HG02852 (cell line): ENCODE results near the gene ABHD12.
"Not testable (repeated sequence)": the region's sequence is repeated elsewhere in the genome, so short reads cannot be mapped to it uniquely, and the experiment has no call there.

ENCODE experiments used
- ATAC-seq: cut with Tn5 transposase; IDR thresholded peaks from one replicate; pipeline ENCODE4 v1.9.1; 2021; ENCODE audit warnings: mild to moderate bottlenecking, moderate library complexity; ENCODE audit not compliant: unreplicated experiment

The ABHD12 gene

GRCh38 chr20:25323496-25324246 is 67.0 kb downstream of the ABHD12 start:
- no peak for ATAC-seq

DNA sequence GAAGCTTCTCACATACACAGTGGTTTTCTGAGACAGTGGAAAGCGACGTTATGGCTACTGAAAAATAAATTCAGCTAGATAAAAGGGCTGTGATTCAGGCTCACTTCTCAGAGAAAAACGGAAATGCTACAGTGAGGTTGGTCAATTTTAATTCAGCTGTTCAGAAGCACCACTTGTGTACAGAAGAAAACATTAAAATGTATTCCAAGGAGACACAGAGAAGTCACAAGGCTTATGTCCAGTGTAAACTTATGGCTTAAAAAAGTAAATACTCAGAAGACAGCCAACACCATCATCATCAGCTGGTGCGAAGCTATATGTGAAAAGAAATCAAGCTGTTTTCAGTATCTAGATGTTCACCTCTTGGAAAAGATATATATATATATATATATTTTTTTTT is 68.6 kb downstream of the ABHD12 start:
- ATAC-seq: no peak

DNA sequence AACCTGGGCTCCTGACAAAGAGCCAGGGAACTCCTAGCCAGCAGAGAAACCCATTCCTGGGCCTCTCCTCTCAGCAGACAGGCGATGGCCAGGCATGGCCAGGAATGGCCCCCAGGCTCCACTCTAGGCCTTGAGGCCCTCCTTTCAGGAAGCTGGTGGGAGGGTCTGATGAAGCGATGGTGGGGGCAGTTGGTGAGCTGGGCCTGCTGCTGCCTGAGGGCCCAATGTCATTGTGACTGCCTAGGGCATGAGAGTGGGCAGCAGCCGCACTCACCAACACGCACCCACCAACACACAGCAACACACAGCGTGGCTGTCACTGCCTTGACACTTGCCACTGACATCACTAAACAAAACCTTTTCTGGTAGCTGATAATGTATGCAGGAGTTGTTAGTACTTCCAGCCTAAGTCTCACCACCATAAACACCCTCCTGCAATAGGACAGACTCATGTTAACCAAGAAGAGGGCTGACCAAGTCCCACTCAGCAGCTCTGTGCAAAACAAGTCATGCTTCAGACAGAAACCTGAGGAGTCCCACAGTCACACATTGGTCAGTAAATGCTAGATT is 69.3 kb downstream of the ABHD12 start:
- no peak for ATAC-seq

- ATAC-seq: no peak
These were observed 70.4 kb downstream of the ABHD12 start for GRCh38 chr20:25320035-25320800.

- ATAC-seq: peak; percentile 14
These were observed 71.2 kb downstream of the ABHD12 start for GRCh38 chr20:25319241-25320034.

GRCh38 chr20:25318471-25319240 is 72.0 kb downstream of the ABHD12 start:
- peak; percentile 90 for ATAC-seq

DNA sequence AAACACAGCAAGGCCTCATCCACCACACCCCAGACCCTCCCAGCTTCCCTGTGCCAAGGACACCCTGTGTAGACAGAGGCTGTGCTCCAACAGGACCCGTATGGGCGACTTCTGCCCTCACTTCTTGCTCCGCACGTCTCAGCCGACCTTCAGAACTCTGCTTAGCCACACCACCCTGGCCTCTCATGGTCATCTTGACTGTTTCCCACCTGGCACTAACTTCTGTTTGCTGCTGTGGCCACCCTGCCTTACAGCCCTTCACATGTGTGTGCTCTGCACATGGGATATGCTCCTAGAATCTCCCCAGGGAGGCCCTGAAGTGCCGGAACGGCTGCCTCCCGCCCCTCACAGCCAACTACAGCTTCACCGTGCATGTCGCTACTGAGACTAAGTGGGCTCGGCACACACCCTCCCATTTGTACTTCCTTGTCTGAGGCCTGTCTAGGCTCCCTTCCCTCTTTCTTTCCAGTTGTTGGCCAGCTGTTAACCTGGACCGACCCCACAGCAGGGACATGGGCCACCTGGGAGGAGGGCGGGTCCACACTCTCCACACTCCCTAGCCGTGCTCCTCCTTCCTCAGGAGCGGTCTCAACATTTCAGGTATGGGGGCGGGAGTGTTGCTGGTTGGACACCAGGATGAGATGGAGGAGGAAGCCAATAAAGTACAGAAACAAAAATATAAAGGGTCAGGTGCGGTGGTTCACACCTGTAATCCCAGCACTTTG is 73.1 kb downstream of the ABHD12 start:
- no peak for ATAC-seq

- no peak for ATAC-seq
These were observed 74.0 kb downstream of the ABHD12 start for GRCh38 chr20:25316506-25317190.

- ATAC-seq: no peak
These were observed 75.0 kb downstream of the ABHD12 start for GRCh38 chr20:25315418-25316210.

- no peak for ATAC-seq
These were observed 75.9 kb downstream of the ABHD12 start for GRCh38 chr20:25314497-25315417.

GRCh38 chr20:25313593-25313992 is 77.0 kb downstream of the ABHD12 start:
- ATAC-seq: no peak

- ATAC-seq: not testable (repeated sequence)
These were observed 77.9 kb downstream of the ABHD12 start for GRCh38 chr20:25312716-25313115.

- no peak for ATAC-seq
These were observed 79.5 kb downstream of the ABHD12 start for GRCh38 chr20:25310921-25311728.

GRCh38 chr20:25310268-25310920 is 80.2 kb downstream of the ABHD12 start:
- peak; percentile 88 for ATAC-seq

DNA sequence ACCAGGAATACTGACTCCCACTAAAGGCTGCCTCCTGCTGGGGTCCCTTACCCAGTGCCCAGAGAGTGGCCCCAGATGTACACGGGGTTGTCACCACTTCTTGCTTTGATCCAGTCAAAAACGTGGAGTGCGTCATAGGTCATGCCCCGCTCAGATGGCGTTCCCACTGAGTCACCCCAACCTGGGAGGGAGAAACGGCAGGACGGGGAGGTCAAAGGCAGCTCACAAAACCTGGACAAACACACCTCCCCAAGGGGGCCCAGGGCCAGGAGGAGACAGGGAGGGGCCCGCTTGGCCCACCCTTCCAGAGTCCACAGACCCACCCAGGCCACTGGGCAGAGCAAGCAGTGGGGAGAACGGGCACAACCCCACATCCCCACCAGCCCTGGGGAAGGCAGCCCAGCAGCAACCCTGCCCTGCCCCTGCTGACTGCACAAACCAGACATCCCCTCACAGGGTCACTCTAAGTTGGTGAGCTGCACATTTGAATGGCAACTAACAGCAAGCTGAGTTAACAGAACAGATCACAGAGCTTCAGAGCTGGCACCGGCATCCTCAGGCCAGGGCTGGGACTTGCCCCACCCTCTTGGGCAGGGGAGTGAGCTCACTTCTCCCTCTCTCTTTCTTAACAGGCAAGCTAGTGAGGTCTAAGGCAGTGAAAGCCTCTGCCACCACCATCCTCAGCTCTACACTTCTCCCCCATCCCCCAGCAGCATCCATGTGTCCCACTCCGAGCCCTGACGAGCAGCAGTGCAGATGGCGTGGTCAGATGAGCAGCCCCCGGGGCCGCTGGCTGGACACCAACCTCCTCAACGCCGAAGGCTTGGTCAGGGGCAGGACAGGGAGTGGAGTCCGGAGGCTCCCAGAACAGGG is 81.0 kb downstream of the ABHD12 start:
- ATAC-seq: no peak
